Renal pelvis (tissue), 4 donors: ENCODE results near the gene ANGEL1. TPM values are rescaled to one million over a fixed set of nuclear protein-coding genes. Genes with fewer than 3 reads are reported as not detected.

Experiments used
- DNase-seq: peaks from one replicate; pipeline ENCODE4 v3.0.0-alpha.2; 2013
- polyA plus RNA-seq, 3 donors: library from polyadenylated mRNA; unstranded; fragments of 120-200 nt; gene quantifications; one replicate each; pipeline ENCODE4 v1.2.1, GENCODE V29; 2013; ENCODE audit not compliant: insufficient read length in 3 of 3

ANGEL1 gene
- polyA plus RNA-seq, 3 donors, result 24.1 to 37.7 (median 36.3) TPM

DNA sequence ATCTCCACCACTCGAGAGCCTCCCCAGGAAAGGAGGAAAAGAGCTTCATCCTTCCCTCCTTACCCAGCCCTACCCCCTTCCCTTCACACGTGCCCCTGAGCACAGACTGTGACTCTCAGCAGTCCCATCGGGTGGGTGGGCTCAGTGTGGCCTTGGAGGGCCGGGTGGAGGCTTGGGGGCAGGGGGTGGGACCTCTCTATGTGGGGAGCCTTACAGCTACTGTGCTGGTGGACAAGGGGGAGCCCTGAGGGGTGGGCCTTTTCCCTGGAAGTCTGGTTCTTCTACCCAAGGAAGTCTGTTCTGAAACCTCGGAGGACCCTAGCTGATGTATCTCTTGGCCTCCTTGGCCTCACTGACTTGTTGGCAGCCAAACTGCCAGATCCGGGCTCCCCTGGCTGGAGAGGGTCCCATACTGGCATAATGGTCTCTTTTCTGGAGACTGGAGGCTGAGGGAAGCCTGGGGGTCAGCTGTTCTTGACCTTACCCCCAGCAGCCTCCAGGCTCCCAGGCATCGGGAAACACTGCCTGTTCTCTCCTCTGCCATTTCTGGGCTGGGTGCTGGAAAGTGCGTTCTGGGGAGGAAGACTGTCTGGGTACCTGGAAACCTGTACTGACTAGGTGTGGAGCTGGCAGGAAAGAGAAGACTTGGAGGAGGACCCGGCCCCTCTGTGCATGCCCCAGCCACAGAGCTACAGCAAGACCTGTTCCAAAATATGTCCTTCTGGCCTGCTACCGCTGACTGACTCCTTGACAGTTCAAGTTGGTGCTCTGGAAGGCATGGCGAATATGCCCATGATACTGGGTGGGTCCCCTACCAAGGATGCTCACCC is 43.8 kb downstream of the ANGEL1 start:
- DNase-seq, result no peak

DNA sequence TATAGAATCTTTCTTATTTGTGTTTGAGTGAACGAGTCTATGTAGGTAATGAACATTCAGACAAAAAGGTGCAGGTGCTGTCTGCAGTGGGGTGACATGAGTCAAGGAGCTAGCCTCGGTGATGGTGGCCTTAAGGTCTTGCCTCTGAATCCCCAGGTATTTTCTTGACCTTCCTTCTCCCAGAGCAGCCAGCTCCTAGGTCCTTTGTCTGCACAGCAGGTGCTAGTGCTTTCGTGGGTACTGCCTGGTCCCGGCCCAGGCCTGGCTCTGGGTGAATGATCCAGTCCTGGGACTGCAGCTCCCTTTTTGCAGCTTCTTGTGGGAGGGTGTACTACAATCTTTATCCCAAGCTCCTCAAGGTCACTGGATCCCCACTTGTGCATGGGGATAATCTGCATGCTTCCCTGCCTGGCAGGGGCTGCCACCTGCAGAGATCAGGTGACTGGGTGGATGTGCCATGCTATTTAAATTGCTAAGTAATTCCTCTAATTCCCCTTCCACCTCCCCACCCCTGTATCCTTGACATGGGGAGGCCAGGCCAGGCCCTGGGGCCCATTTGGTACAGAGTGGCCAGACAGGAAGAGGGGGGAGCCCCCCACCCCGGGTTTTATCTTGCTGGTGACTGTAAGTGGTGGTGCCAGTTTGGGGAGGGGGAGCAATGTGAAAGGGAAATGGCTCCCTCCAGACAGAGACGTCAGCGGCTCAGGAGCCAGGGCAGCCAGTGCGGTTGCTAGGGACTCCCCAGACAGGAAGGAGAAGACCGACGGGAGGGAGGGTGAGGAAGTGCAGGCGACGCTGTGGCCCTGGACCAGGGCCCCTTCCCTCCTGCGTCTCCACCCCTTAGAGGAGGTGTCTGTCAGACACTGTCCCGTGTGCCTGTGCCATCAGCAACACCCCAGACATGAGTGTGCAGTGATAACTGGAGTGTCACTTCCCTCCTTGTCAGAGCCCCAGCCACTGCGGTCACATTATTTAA is 44.7 kb downstream of the ANGEL1 start:
- peak; percentile 33 for DNase-seq

DNA sequence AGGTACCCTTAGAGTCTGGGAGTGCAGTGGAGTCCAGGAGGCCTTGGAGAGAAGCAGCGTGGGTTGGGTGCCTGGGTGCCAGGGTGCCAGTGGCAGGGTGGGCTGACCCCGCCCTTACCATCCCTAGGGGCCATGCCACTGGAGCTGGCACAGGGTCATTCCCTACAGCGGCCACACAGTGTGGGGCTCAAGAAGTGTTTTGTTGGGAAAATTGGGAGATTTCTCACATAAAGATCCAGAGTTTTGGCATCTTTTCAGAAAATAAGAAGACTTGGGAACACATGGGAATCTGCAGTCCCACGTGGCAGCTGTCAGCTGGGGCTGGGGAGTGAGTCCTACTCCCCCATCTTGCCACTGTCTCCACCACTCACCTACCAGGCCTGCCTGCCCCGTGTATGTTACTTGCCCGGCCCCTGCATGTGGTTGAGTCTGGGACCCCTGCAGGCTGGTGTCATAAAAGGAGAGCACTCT is 47.2 kb downstream of the ANGEL1 start:
- no peak for DNase-seq

DNA sequence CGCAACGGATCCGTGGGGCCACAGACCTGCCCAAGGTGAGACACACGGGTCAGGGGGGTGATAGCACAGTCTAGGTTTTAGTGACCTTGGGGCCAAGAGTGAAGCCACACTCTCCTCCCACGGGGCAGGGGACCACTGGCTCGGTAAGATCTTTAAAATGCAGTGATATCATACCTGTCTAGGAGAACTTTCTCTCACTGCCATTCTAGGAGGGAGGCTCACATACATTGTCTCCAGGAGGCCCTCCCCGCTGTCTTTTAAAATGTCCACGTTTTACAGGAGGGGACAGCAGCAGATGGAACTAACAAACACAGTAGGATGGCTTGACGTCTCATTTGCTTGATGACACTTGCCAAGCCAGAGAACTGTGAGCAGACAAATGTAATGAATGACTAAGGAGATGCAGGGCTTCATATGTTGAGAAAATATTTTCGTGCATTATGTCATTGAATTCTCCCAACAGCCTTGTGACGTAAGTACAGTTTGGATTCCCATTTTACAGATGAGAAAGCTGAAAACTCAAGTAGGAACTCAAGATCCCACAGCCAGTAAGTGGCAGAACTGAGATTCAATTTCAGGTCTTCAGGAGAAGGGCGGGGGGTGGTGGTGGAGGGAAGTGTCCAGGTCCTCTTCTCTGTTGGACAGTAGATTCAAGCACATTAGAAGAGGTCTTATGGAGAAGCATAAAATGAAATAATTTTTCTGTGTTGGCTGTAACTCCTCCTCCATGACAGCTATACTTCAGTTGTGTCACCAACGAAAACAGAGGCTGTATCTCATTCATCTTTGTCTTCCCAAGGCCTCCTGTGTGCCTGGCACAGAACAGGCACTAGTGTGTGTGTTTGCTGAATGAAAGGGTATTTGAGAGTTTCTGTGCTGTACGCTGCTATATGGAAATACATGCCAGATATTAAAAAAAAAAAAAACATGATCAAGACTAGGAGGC is 49.3 kb downstream of the ANGEL1 start:
- DNase-seq, result no peak

DNA sequence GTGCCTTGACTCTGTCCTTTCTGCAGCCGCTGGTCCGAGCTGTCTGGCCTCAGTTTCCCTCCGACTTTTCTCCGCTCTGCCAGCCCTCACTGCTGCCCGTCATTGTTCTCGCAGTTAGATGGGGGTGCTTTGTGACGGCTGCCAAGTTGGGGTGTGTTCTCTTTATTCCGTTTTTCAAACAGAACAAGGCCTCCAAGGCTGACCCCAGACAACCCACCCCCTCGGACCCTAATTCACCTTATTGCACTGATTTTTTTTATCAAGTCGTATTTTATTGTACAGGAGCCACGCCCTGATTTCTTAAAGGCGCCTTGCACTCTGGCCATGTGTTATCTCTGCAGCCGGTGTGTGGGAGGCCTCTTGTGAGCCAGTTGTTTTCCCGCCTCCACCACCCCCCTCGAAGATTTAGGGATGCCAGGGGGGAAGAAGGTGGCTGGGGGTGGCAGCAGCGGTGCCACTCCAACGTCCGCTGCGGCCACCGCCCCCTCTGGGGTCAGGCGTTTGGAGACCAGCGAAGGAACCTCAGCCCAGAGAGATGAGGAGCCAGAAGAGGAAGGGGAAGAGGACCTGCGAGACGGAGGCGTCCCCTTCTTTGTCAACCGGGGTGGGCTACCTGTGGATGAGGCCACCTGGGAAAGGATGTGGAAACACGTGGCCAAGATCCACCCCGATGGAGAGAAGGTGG is 50.1 kb downstream of the ANGEL1 start:
- no peak for DNase-seq

DNA sequence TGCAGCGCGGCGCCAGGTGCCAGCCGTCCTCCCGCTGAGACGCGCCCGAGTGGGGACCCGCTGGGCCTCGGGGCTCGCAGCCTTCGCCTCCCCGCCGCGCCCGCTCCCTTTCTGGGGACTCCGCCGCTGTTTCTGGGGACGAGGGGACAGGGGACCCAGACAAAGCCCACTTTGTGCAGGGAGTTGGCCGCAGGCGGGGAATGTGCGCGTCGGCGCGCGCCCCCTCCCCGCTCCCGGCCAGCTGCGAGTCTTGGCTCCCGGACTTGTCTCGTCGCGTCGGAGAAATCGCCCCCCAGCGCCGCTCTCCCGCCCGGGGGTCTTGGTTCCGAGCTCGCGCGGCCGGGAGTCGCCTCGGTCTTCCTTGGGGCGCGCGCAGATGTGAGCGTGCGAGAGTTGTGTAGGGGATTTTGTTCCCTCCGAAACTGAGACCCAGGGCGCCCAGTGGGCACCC is 50.7 kb downstream of the ANGEL1 start:
- no peak for DNase-seq

DNA sequence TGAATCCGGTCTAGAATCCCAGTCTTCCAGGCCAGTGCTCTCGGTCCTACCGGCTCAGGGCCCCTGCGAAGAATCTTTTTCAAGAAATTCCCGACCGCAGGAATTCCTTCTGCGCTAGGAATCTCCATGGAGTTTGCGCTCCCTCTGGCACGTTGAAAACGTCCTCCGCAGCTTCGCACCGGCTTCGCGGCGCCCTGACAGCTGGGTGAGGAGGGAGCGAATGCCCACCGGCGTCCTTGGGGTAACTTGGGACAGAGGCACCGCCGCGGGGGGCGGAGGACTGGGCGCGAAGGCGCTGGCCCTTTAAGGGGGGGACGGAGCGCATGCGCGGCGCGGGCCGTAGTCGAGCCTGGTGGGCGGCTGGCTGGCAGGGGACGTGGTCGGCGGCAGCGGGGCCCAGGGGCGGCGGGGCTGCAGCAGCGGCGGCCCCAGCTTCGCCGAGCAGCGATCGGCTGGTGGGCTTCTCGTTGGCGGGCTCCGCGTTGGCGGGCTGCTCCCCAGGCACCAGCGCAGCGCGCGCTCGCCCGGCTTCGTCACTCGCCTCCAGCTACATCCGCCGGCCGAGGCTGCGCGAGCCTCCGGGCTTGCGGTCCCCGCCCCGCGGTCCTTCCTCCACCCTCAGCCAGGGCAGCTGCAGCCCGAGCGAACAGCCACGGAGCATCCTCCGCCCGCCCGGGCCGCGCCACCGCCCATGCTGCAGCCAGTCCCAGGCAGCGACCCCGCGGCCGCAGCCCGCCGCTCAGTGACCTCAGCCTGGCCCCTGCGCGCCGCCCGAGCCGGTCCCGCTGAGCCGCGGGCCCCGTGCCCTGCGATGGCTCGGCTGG is 51.3 kb downstream of the ANGEL1 start, which contains the start of gene VASH1:
TSS of gene VASH1 (plus strand) at position 333 of the 824 bp plus-strand sequence. CDS start 1,354 bp downstream, outside the sequence.
- DNase-seq, result peak; percentile 42

DNA sequence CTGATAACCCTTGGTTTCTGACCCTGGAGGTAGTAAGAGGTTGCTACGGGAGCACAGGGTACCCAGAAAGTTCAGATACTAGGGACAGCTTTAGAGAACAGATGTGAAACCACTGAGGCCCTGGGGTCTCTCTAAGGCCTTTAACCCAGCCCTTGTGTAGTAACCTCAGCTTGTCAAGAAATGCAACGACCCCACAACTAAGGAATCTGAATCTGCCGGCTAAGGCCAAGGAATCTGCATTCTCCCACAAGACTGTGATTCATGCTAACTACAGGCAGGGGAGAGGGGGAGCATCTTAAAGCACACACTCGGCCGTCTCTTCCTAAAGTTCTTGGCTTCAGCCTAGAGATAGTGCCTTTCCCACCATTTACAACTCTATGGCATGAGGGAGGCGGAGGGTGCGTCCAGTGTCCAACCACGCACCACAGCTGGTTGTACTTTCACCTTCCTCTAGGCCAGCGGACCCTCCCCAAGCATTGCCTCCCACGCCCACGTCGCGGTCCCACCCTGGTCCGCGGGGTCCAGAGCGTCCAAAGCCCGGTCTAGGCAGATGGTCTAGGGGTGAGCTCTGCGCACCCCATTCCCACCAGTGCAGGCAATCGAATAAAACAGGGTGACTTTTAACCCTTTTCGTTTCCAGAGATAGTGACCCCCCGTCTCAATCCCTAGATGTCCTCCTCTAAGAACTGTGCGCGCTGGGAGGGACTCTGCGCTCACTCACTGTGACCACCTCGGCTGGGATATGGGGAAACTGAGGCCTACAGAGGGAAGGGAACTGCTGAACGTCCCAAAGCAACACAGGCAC is 52.1 kb downstream of the ANGEL1 start:
- no peak for DNase-seq

DNA sequence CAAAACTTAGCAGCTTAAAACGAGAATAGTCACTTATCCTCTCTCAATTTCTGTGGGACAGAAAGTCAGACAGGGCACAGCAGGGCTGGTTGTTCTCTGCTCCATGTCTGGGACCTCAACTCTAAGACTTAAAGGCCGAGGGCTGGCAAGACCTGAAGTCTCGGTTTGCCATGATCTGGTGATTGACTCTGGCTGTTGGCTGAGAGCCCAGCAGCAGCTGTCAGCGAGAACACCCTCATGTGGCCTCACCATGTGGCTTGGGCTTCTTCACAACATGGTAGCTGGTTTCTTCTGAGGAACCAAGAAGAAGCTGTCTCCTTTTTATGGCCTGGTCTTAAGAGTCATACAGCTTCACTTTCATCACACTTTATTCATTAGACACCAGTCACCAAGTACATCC is 53.1 kb downstream of the ANGEL1 start:
- DNase-seq, result no peak

DNA sequence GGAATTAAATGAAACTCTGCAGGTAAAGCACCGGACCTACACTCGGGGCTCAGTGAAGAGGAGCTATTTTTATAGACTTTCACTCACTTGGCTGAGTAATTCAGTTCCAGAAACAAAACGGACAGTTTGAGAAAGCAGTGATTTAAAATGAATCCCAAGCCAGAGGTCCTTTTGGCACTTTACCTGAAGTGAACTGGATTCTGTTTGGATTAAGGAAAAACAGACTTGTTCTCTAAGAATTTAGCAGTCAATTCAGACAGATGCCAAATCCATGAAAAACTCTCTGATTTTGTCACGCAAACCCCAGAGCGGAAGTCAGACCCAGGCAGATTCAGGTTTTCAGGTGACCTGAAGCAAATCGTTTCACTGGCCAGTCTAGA is 56.3 kb downstream of the ANGEL1 start:
- no peak for DNase-seq

DNA sequence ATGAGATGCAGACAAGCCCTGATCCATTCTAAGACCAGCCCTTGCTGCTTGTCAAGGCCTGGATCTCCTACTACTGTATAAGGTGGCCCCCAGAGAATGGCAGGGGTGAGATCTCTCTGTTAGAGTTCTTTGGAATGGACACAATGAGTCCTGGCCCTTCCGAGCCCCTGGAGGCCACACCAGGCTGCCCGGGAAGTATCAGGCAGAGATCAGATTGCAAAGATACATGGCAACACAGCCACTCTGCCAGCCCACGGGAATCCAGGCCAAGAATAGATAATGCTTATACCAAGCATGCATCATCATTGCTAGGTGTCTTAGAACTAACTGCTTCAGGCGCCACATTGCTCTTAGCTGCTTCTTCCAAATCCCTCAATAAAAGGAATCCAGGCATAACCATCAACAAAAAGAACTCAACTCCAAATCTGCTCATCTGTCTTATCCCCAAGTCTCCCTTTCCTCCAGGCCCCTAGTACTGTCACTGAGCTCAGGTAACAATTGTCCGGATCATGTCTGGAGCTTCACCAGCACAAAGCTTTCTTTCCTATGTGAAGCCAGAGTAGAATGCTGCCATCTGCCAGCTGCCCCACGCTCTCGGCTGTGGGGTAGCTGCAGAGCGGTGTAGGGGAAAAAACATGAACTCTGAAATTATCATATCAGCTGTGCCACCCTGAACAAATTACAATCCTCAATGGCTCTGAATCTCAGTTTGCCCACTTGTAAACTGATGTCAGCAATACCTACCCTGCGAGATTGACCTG is 56.9 kb downstream of the ANGEL1 start:
- DNase-seq, result no peak

DNA sequence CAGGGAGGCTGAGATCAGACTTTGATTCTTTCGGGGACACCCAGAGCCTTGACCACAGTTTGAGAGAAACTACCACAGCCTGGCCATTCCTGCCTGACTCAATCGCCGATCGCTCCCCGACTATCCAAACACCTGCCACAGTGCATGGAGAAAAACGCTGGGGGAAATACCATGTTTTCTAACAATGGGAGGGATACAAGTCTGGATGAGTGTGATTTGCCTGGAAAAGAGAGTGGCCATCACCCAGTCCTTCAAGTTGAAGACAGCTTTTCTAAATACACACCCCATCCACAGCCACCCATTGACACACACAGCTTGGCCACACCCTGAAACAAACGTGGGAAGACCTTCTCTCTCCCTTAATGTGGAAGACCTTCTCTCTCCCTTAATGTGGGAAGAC is 58.1 kb downstream of the ANGEL1 start:
- DNase-seq, result no peak

DNA sequence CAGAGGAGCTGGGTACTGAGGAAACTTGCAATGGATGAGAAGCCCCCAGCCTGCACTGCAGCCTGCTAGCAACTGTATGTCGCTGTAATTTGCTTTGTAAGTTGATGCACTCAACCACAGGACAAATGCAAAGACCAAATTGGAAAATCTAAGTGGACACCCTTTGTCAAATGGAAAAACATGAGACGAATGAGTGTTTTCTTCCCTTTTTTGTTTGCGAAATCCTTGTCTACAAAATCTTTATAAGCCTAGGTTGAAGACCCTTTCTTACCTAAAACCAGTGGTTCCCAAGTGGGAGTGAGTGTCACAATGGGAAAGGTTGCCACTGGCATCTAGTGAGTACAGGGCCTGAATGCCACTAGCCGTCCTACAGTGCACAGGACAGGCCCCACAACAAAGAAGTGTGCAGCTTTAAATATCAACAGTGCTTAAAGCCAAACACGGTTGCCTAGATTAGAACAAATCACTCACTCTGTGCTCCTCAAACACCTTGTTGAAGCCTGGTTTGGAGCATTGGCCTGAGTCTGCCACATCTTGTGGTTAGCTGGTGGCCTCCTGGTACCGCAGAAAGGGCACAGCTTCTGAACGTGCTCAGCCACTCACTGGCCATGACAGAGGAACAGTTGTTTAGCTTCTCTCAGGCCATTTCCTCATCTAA is 59.0 kb downstream of the ANGEL1 start:
- no peak for DNase-seq

DNA sequence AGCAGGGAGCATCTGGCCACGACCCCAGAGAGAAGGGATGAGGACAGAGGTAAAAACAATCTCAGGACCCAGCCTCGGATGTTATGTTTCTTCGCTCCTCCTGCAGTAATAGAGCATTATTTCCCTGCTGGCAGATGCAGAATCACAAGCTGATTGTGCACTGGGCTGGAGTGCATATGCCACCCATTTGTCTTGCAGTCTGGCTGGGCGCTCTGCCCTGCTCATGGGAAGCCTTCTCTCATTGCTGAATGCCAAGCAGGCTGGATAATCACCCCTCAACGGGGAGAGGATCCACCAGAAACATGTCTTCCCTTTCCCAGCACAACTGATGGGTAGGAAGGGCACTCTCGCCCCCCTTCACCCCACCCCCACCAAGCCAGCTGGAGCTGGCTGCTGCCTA is 59.9 kb downstream of the ANGEL1 start:
- no peak for DNase-seq

DNA sequence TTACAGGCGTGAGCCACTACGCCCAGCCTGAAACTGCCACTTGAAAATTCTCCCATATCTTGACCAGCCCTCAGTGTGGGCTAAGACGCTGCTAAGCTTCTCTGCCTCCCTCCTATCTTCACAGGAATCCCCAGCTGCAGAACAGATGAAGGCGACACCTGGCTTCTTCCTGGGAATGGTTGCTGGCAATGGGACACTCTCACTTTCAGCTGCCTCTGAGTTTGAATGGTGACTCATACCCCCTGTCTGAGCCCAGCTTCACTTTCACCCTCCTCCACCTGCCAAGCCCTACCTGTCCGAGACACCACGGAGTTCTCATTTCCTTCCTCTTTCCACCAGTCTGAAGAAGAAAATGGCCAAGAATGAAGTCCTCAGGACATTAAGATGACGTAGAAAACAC is 69.7 kb downstream of the ANGEL1 start:
- no peak for DNase-seq

DNA sequence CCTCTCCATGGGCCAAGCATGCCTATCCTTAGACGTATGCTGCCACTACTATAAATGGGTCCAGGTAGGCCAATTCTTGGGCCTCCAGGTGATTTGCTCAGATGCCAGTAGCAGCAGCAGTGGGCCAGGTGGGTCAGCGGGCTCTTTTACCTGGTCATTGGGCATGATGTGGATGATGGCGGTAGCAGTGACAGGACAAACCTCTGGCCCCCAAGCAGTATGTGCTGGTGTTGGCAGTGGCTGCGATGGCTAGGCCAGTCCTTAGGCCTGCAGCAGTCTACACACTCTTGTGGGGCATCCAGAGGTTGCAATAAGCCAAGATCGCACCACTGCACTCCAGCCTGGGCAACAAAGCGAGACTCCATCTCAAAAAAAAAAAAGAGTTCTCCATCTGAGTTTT is 70.5 kb downstream of the ANGEL1 start:
- no peak for DNase-seq

DNA sequence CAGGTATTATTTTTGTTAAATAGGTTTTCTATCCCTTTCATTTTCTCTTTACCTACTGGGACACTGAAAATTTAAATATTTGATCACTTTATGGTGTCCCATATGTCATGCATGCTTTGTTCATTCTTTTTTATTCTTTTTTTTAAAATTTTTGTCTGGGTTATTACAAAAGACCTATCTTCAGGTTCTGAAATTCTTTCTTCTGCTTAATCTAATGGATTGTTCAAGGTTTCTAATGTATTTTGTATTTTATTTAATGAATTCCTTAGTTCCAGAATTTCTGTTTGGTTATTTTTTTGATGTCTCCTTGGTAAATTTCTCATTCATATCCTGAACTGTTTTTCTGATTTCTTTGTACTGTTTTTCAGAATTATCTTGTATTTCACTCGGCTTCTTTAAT is 71.6 kb downstream of the ANGEL1 start:
- no peak for DNase-seq
